ENCODE data around the gene SLC30A9.

DNA sequence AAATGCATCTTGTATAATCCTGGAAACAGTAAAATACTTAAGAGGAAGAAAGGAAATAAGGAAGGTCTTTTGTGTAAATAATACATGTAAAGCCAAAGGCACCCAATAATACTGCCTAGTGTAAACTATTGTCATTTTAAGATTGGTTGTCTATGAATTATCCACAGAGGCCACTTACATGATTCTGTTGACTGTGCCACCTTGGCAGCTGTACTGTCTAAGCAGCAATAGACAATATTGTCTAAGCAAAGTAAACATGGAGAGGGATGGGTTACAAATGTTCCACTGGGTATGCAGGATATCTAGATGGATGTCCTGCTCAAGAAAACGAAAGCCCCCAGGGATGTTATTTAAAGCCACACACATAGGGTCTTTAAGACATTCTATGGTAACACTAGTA lies 142.7 kb downstream of the SLC30A9 start:
- TF ChIP-seq, protein P1, sequence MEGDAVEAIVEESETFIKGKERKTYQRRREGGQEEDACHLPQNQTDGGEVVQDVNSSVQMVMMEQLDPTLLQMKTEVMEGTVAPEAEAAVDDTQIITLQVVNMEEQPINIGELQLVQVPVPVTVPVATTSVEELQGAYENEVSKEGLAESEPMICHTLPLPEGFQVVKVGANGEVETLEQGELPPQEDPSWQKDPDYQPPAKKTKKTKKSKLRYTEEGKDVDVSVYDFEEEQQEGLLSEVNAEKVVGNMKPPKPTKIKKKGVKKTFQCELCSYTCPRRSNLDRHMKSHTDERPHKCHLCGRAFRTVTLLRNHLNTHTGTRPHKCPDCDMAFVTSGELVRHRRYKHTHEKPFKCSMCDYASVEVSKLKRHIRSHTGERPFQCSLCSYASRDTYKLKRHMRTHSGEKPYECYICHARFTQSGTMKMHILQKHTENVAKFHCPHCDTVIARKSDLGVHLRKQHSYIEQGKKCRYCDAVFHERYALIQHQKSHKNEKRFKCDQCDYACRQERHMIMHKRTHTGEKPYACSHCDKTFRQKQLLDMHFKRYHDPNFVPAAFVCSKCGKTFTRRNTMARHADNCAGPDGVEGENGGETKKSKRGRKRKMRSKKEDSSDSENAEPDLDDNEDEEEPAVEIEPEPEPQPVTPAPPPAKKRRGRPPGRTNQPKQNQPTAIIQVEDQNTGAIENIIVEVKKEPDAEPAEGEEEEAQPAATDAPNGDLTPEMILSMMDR (IDR thresholded peaks at IDR 0.05), result no peak
- TF ChIP-seq POLR2A (IDR thresholded peaks at IDR 0.05), result no peak
